Measurements from ENCODE around the gene TRIP10. TPM values are rescaled to one million over a fixed set of nuclear protein-coding genes. Genes with fewer than 3 reads are reported as not detected.

The TRIP10 gene
- total and polyA plus RNA-seq, 2 of the 8 experiments (the other 6 are each of a cell fraction or from before 2014, with no cell fraction given) = 27.8 to 69.5 TPM

- TF ChIP-seq HDAC6 (IDR thresholded peaks at IDR 0.05; ENCODE audit: low read depth, low read length) (no peak), TAF1 (IDR thresholded peaks at IDR 0.05; ENCODE audit: low read depth, low read length) (no peak)
- TF ChIP-seq, protein P1, sequence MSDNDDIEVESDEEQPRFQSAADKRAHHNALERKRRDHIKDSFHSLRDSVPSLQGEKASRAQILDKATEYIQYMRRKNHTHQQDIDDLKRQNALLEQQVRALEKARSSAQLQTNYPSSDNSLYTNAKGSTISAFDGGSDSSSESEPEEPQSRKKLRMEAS (IDR thresholded peaks at IDR 0.05) = no peak
These were observed 6.6 kb upstream of the TRIP10 start (continued) for GRCh38 chr19:6732803-6733337.
